Measurements from ENCODE around the gene DENND1A. TPM values are rescaled to one million over a fixed set of nuclear protein-coding genes. Genes with fewer than 3 reads are reported as not detected.

Gene DENND1A
- total RNA-seq, 1 experiment from 2014 or later, result 19.7 TPM

- CTCF ChIA-PET, result no interaction called here
- in situ Hi-C loops (cut with HindIII; ENCODE audit: low pct_unique_long_range_greater_than_20kb, low sequenced_read_pairs) (no loop called here), intact Hi-C loops (cut with micrococcal nuclease; ENCODE audit: unreplicated experiment) (no loop called here)
- H3K27ac ChIP-seq (ENCODE audit: low read length), result no peak overlapping the region
- DNase-seq (ENCODE audit: low read depth, low spot score) (no peak), ATAC-seq (no peak)
- no peak overlapping the region for H3K4me3 ChIP-seq (ENCODE audit: low read depth in 2 of 2, low read length in 2 of 2)
- H3K9me3 ChIP-seq (ENCODE audit: control insufficient read depth, insufficient read depth, low read depth, low read length), result no peaks in the 10 kb centered on the region
- no peaks in the 10 kb centered on the region for H3K4me1 ChIP-seq (ENCODE audit: control insufficient read depth, insufficient read depth, low read length)
- no TSS peak for BruUV-seq (replicated peaks)
- no peaks in the 10 kb centered on the region for H3K36me3 ChIP-seq (ENCODE audit: control insufficient read depth, insufficient read depth, low read length)
- H3K27me3 ChIP-seq (ENCODE audit: control insufficient read depth, insufficient read depth, low read length), result no peaks in the 10 kb centered on the region
- TF ChIP-seq TCF7L2 (IDR thresholded peaks at IDR 0.05; ENCODE audit: low read depth, low read length), result no peak
- no peak for TF ChIP-seq REST (IDR thresholded peaks at IDR 0.05; ENCODE audit: insufficient read depth in 1 of 2, low read depth in 2 of 2, low read length in 1 of 2)
- no peak for TF ChIP-seq CTCF (IDR thresholded peaks at IDR 0.05)
- no peak for TF ChIP-seq SIN3A (IDR thresholded peaks at IDR 0.05; ENCODE audit: borderline replicate concordance, insufficient read depth, low read depth, low read length)
- no peak for TF ChIP-seq POLR2AphosphoS5 (IDR thresholded peaks at IDR 0.05; ENCODE audit: low read depth, low read length)
- POLR2A ChIA-PET, result no interaction called here
Observed at GRCh38 chr9:123957168-123957721, 27.3 kb upstream of the DENND1A start.

- TF ChIP-seq POLR2AphosphoS5 (IDR thresholded peaks at IDR 0.05; ENCODE audit: low read depth, low read length) (no peak), CTCF (IDR thresholded peaks at IDR 0.05) (0 out of 2 replicates have a peak, but pooled peaks have one; percentile 12), TCF7L2 (IDR thresholded peaks at IDR 0.05; ENCODE audit: low read depth, low read length) (no peak)
- ATAC-seq, result no peak
- intact Hi-C loops (cut with micrococcal nuclease; ENCODE audit: unreplicated experiment), result no loop called here
- no peak overlapping the region for H3K27ac ChIP-seq (ENCODE audit: low read length)
- H3K27me3 ChIP-seq (ENCODE audit: control insufficient read depth, insufficient read depth, low read length), result no peaks in the 10 kb centered on the region
- no peak overlapping the region for H3K4me3 ChIP-seq (ENCODE audit: low read depth in 2 of 2, low read length in 2 of 2)
- H3K4me1 ChIP-seq (ENCODE audit: control insufficient read depth, insufficient read depth, low read length), result no peaks in the 10 kb centered on the region
- BruUV-seq (replicated peaks), result no TSS peak
- H3K9me3 ChIP-seq (ENCODE audit: control insufficient read depth, insufficient read depth, low read depth, low read length), result no peaks in the 10 kb centered on the region
- DNase-seq (ENCODE audit: low read depth, low spot score), result no peak
- ChIA-PET CTCF (no interaction called here), POLR2A (no interaction called here)
- no peaks in the 10 kb centered on the region for H3K36me3 ChIP-seq (ENCODE audit: control insufficient read depth, insufficient read depth, low read length)
- in situ Hi-C loops (cut with HindIII; ENCODE audit: low pct_unique_long_range_greater_than_20kb, low sequenced_read_pairs), result no loop called here
Observed at GRCh38 chr9:123955637-123956036, 25.7 kb upstream of the DENND1A start.
